ENCODE measurements around the gene SLC39A8. TPM values are rescaled to one million over a fixed set of nuclear protein-coding genes. Genes with fewer than 3 reads are reported as not detected.

SLC39A8 gene
- polyA plus RNA-seq, 4 donors: 2.5 to 15.0 (median 6.2) TPM

Other genes with a start within 250 kb of the SLC39A8 start
- 10 to 100 TPM; 12.7 to 29.6 (median 17.9) TPM for gene NFKB1, start 155.9 kb upstream of the SLC39A8 start, polyA plus RNA-seq

Data from small intestine (tissue), 4 donors.